Measurements from ENCODE around the gene SPATA24.
"Not testable (repeated sequence)": the region's sequence is repeated elsewhere in the genome, so short reads cannot be mapped to it uniquely, and the experiment has no call there.

SPATA24 gene

GRCh38 chr5:139364466-139364865 lies 39.4 kb downstream of the SPATA24 start:
- Mint-ChIP-seq H3K36me3 (ENCODE audit: low read depth) (peaks cover 35% of the 10 kb centered on the region), H3K27me3 (no peaks in the 10 kb centered on the region), H3K4me3 (no peak overlapping the region), H3K27ac (peak overlapping the region; percentile 13), H3K9me3 (no peaks in the 10 kb centered on the region), H3K4me1 (ENCODE audit: low read depth) (peaks cover 21% of the 10 kb centered on the region)

DNA sequence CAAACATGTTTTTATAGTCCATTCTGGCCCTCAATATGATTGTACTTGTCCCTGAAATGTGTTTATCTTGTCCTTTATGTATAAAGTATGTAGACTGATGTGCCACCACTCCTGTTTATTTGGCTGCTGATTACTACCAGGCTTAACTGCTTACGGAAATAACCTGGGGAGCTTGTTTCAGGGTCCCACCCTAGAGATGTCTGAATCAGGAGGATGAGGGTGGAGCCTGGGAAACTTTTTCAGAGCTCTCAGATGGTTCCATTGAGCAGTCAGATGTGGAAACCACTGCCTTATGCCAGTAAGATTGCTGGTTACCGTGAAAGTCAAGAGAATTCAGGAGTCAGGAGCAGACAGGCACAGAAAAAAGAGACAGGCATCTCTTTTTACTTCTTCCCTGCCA lies 40.0 kb downstream of the SPATA24 start:
- no peak overlapping the region for H3K4me3 Mint-ChIP-seq
- H3K9me3 Mint-ChIP-seq = no peaks in the 10 kb centered on the region
- H3K27ac Mint-ChIP-seq = peak overlapping the region; percentile 32
- peaks cover 32% of the 10 kb centered on the region for H3K36me3 Mint-ChIP-seq (ENCODE audit: low read depth)
- no peaks in the 10 kb centered on the region for H3K27me3 Mint-ChIP-seq
- peaks cover 21% of the 10 kb centered on the region for H3K4me1 Mint-ChIP-seq (ENCODE audit: low read depth)

DNA sequence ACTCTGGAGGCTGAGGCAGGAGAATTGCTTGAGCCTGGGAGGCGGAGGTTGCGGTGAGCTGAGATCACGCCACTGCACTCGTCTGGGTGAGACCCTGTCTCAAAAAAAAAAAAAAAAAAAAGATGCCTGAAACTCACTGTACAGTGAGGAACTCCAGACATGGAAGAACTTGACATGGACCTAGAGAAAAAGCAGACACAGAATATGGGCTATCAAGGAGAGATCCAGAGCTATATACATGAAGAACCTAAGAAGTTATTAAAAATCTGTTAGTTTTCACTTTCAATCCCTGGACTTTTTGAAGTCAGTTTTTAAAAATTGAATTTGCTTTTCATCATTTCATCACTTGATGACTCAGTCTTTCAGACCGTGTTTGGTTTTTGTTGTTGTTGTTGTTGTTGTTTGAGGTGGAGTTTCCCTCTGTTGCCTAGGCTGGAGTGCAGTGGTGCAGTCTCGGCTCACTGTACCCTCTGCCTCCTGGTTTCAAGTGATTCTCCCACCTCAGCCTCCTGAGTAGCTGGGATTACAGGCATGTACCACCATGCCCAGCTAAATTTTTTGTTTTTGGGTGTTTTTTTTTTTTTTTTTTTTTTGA lies 42.0 kb downstream of the SPATA24 start:
- H3K4me1 Mint-ChIP-seq (ENCODE audit: low read depth) = peaks cover 33% of the 10 kb centered on the region

GRCh38 chr5:139360384-139360783 lies 43.5 kb downstream of the SPATA24 start:
- no peaks in the 10 kb centered on the region for H3K9me3 Mint-ChIP-seq
- no peak overlapping the region for H3K4me3 Mint-ChIP-seq
- H3K4me1 Mint-ChIP-seq (ENCODE audit: low read depth) = peaks cover 35% of the 10 kb centered on the region
- H3K27ac Mint-ChIP-seq = no peak overlapping the region
- H3K36me3 Mint-ChIP-seq (ENCODE audit: low read depth) = peaks cover 34% of the 10 kb centered on the region
- H3K27me3 Mint-ChIP-seq = no peaks in the 10 kb centered on the region

More for the DNA sequence above, 42.0 kb downstream of the SPATA24 start:
- no peaks in the 10 kb centered on the region for H3K27me3 Mint-ChIP-seq
- H3K27ac Mint-ChIP-seq = no peak overlapping the region
- no peaks in the 10 kb centered on the region for H3K9me3 Mint-ChIP-seq
- H3K4me3 Mint-ChIP-seq = no peak overlapping the region
- H3K36me3 Mint-ChIP-seq (ENCODE audit: low read depth) = peaks cover 34% of the 10 kb centered on the region

DNA sequence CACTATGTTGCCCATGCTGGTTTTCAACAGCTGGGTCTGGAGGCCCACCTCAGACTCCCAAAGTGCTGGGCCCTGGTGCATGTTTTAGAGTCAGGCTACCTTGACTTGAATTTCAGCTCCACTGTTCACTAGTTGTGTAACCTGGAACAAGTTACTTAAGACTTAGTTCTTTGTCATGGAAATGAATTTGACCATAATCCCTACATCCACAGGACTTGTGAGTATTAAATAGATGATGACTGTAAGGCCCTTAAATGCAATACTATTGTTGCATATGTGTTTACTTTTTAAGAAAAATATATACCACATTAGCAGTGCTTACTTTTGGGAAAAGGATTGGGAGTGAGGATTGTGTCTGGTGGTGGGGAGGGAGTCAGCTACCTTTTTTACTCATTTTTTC lies 45.8 kb downstream of the SPATA24 start:
- H3K36me3 Mint-ChIP-seq (ENCODE audit: low read depth) = peaks cover 26% of the 10 kb centered on the region
- H3K4me1 Mint-ChIP-seq (ENCODE audit: low read depth) = peaks cover 33% of the 10 kb centered on the region
- H3K27me3 Mint-ChIP-seq = no peaks in the 10 kb centered on the region
- H3K27ac Mint-ChIP-seq = no peak overlapping the region
- no peak overlapping the region for H3K4me3 Mint-ChIP-seq
- H3K9me3 Mint-ChIP-seq = no peaks in the 10 kb centered on the region

DNA sequence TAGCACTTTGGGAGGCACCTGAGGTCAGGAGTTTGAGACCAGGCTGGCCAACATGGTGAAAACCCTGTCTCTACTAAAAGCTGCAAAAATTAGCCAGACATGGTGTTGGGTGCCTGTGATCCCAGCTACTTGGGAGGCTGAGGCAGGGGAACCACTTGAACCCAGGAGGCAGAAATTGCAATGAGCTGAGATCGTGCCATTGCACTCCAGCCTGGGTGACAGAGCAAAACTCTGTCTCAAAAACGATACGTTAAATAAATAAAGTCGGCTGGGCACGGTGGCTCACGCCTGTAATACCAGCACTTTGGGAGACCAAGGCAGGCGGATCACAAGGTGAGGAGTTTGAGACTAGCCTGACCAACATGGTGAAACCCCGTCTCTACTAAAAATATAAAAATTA lies 48.0 kb downstream of the SPATA24 start:
- H3K36me3 Mint-ChIP-seq (ENCODE audit: low read depth) = peaks cover 21% of the 10 kb centered on the region
- not testable (repeated sequence) for H3K9me3 Mint-ChIP-seq, H3K4me3 Mint-ChIP-seq, H3K27me3 Mint-ChIP-seq, H3K27ac Mint-ChIP-seq
- H3K4me1 Mint-ChIP-seq (ENCODE audit: low read depth) = peaks cover 34% of the 10 kb centered on the region

DNA sequence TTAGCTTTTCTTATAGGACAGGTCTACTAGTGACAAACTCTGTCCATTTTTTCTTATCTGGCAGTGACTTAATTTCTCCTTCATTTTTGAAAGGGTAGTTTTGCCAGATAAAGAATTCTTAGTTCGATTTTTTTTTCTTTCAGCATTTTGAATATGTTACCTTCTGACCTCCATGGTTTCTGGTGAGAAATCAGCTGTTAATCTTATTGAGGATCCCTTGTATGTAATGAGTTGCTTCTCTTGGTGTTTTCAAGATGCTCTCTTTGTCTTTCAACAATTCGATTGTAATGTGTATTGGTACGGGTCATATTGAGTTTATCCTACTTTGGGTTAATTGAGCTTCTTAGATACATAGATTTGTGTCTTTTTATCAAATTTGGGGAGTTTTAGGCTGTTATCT lies 49.7 kb downstream of the SPATA24 start:
- no peaks in the 10 kb centered on the region for H3K9me3 Mint-ChIP-seq
- peaks cover 21% of the 10 kb centered on the region for H3K36me3 Mint-ChIP-seq (ENCODE audit: low read depth)
- H3K27ac Mint-ChIP-seq = no peak overlapping the region
- no peaks in the 10 kb centered on the region for H3K27me3 Mint-ChIP-seq
- H3K4me3 Mint-ChIP-seq = no peak overlapping the region
- H3K4me1 Mint-ChIP-seq (ENCODE audit: low read depth) = peaks cover 34% of the 10 kb centered on the region

DNA sequence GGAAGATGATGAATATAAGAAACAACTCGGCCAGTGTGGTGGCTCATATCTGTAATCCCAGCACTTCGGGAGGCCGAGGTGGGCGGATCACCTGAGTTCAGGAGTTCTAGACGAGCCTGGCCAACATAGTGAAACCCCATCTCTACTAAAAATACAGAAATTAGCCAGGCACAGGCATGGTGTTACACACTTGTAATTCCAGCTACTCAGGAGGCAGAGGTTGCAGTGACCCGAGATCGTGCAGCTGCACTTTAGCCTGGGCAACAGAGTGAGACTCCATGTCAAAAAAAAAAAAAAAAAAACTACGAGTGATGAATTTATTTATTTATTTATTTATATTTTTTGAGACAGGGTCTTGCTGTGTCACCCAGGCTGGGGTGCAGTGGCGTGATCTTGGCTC lies 56.0 kb downstream of the SPATA24 start:
- not testable (repeated sequence) for H3K9me3 Mint-ChIP-seq, H3K27ac Mint-ChIP-seq, H3K27me3 Mint-ChIP-seq, H3K4me3 Mint-ChIP-seq
- H3K36me3 Mint-ChIP-seq (ENCODE audit: low read depth) = peaks cover 26% of the 10 kb centered on the region
- H3K4me1 Mint-ChIP-seq (ENCODE audit: low read depth) = peaks cover 52% of the 10 kb centered on the region

All from stimulated activated naive CD8-positive, alpha-beta T cell treated with anti-CD3 and anti-CD28 coated beads, Interleukin-15, Interleukin-2, amounts not matched to agents 100 ng/mL and 50 ng/mL, for 24 hours (primary cell).